ENCODE results near the gene SLC25A22. TPM values are rescaled to one million over a fixed set of nuclear protein-coding genes. Genes with fewer than 3 reads are reported as not detected.

SLC25A22 gene
- total RNA-seq, 1 donor from 2014 or later: 8.0 TPM

DNA sequence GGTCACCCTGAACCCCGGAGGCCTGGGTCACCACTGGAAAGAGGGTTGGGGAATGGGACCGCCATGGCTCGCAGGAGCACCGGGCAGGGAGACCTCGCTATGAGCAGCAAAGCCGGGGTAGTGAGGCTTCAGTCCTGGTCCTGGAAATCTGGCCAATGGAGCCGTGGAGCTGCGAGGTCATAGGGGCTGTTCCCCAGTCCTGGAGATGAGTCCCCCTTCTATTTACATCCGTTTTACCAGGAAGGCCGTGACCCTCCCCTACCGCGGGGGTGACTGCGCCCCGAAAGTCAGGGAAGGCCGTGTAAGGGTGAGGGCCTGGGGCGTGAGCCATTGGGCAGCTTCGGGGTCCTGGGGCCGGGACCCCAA lies 6.5 kb upstream of the SLC25A22 start:
- no peak for DNase-seq (ENCODE audit: low read depth)

GRCh38 chr11:803770-804598 lies 5.9 kb upstream of the SLC25A22 start:
- no peak for DNase-seq (ENCODE audit: low read depth)

DNA sequence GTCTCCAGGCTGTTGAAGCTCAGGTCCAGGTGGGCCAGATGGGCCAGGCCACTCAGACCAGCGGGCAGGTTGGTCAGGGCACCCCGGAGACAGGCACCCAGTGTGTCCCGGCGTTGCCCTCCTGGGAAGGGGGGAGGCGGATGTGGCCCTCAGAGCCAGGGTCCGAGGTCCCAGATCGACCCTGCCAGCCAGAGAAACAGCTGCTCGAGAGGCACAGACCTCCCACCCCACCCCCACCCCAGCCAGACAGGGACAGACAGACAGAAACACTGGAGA lies 5.3 kb upstream of the SLC25A22 start:
- no peak for DNase-seq (ENCODE audit: low read depth)

- no peak for DNase-seq (ENCODE audit: low read depth)
These were observed 4.8 kb upstream of the SLC25A22 start for GRCh38 chr11:802693-803466.

GRCh38 chr11:802018-802617 lies 4.0 kb upstream of the SLC25A22 start:
- no peak for DNase-seq (ENCODE audit: low read depth)

- DNase-seq (ENCODE audit: low read depth): no peak
These were observed 3.2 kb upstream of the SLC25A22 start for GRCh38 chr11:801097-801780.

- DNase-seq (ENCODE audit: low read depth): no peak
These were observed 2.4 kb upstream of the SLC25A22 start for GRCh38 chr11:800473-800872.

- DNase-seq (ENCODE audit: low read depth): no peak
These were observed 1.7 kb upstream of the SLC25A22 start for GRCh38 chr11:799641-800316.

GRCh38 chr11:797296-798092 lies 587 bp downstream of the SLC25A22 start:
- peak; percentile 89 for DNase-seq (ENCODE audit: low read depth)

DNA sequence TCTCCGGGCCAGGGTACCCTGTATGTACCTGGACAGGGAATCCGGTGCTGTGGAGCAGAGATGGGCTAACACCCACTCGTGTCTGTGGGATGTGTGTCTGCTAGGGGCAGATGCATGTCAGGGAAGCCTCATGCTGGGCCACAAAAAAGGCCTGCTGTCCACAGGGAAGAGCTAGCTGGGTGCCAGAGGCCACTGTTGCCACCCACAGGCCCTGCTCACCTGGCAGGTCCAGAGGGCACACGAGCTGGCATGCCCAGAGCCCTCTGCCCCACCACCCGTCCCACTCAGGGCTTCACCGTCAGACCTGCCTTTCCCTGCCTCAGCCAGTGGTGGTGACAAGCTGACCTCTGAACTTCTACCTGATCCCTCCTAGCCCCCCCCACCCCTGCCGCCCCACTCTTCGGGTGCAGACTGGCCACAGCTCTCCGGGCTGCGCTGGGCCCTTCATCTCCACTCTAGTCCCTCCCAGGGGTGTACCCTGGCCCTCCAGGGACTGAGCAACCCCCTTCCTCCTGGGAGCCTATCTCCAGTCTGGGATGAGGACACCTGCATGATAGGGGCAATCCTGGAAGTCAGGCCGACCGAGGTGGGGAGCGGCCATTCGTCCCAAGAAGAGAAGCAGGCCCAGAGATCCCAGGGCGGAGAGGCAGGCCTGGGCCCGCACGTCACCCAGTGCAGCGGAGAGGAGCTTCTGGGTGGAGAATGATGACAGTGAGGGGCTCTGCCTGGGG lies 1.4 kb downstream of the SLC25A22 start:
- DNase-seq (ENCODE audit: low read depth): no peak

DNA sequence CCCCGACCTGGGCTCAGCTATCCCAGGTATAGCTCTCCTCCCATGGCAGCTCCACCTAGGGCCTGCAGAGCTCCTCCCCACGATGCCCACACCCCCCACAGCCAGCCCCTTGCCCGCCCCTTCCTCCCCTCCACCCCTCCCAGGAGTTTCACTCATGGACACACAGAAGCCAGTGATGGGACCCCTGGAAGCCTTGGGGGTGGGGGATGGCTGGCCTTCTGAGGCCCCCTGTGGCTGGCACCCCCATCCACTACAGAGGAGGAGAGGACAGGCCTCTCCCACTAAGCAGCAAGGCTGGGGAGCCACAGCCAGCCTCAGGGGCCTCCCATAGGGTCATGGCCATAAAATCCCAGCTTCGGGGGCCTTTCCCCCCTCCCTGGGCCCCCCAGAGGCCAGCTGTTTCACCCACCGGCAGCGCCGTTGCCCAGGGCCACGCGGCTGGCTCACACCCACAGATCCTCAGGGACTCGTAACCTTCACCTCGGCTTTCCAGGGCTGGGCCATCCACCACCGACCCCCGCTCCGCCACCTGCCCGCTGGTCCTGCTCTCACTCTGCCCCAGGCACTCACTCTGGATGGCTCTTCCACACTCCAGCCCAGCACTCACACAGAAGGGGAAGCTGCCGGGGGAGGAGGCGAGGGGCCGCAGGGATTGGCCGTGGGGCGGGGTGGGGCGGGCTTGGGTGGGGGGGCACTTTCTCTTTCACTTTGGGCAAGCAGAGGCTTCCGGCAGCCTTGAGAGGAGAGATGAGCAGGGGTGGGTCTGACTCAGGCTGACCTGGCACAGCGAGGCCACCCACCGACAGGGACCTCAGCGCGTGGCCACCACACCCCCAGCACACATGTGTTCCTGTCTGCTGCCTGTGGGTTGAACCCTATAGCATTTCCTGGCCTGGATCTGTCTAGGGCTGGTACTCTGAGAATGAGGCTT lies 2.2 kb downstream of the SLC25A22 start:
- DNase-seq (ENCODE audit: low read depth): peak; percentile 74

- DNase-seq (ENCODE audit: low read depth): no peak
These were observed 3.1 kb downstream of the SLC25A22 start for GRCh38 chr11:794766-795633.

- peak; percentile 50 for DNase-seq (ENCODE audit: low read depth)
These were observed 3.9 kb downstream of the SLC25A22 start for GRCh38 chr11:794013-794765.

DNA sequence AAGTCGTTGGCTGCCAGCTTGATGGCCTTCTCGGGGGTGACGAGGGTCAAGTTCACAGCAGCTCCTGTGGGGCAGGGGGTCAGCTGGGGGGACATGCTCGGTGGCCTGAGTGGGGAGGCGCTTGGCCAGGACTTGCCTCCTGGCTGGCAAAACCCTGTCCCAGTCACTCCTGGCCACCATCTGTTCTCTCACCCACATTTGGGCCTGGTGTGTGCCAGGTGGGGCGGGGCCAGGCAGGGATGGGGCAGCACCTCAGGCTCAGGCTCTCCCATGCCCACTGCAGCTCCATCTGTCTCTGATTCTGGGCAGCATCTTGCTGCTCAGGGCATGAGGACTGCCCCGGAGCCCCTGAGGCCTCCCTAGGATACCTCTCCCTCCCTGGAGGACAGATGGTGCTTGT lies 4.5 kb downstream of the SLC25A22 start:
- DNase-seq (ENCODE audit: low read depth): peak; percentile 49

- no peak for DNase-seq (ENCODE audit: low read depth)
These were observed 5.2 kb downstream of the SLC25A22 start for GRCh38 chr11:792873-793272.

- no peak for DNase-seq (ENCODE audit: low read depth)
These were observed 5.6 kb downstream of the SLC25A22 start for GRCh38 chr11:792535-792821.
